DMS153 treated with DMSO at 0.1 percent for 48 hours (cell line): Measurements from ENCODE around the gene CHPF.

Experiments used
- DNase-seq: peaks from one replicate; lab custom pipeline; 2025; ENCODE audit not compliant: unreplicated experiment; lab: John Stamatoyannopoulos, UW

CHPF gene

GRCh38 chr2:219567791-219568361, 24.3 kb upstream of the CHPF start:
- DNase-seq, result no peak

- DNase-seq, result no peak
Observed at GRCh38 chr2:219567131-219567530, 23.5 kb upstream of the CHPF start.

DNA sequence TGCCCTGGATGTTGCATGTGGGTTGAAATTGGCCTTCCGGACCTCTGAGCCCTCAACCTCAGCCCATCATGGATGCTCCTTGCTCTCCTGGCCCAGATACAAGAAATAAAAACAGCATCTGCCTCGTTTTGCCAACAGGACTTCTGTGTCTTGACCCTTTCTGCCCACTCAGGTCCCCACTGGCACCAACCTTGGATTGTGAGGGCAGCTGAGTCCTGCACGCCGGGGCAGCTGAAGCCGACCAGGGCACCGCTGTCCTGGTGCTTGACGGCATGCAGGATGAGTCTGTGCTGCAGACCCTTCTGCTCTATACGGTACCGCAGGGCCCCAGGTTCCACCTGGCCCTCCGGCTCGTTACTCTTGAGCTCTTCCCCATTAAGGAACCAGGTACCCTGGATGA, 23.0 kb upstream of the CHPF start:
- DNase-seq, result no peak

DNA sequence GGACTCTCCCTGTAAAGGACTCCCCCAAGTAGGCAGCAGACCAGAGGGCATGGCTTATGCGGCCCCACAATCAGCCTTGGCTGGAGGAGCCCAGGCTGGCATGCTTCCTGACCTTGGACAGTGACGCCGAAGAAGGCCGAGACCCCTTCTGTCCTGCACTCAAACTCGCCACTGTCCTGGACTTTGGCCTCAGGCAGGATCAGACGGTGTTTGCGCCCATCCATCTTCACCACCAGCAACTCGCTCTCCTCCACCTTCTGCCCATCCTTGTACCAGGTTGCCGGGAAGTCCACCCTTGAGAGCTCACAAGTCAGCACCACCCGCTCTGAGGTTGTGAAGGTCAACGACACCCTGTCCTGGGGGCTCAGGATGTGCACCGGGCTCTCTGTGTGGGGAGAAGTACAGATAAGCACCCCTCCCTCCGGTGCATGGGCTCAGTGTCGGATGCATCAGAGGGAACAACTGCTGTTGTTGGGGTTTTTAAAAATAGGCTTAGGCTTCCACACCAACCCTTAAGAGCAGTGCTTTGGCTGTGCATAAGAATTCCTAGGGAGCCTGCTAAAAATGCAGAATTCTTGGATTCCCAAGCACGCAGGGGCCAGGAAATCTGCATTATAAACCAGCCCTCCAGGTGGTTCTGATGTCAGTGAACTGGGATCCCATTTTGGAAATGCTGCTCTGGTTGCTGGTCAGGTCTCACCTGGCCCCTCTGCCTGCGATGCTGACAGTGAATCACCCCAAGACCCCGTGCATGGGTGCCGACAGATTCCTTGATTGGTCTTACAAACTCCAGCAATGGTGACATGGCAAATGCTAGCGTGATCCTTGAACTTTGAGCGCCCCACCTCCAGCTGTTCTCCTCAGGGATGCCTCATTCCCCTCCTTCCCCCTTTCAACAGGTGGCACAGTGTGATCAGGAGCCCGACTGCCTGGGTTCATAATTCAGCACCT, 21.8 kb upstream of the CHPF start:
- no peak for DNase-seq

DNA sequence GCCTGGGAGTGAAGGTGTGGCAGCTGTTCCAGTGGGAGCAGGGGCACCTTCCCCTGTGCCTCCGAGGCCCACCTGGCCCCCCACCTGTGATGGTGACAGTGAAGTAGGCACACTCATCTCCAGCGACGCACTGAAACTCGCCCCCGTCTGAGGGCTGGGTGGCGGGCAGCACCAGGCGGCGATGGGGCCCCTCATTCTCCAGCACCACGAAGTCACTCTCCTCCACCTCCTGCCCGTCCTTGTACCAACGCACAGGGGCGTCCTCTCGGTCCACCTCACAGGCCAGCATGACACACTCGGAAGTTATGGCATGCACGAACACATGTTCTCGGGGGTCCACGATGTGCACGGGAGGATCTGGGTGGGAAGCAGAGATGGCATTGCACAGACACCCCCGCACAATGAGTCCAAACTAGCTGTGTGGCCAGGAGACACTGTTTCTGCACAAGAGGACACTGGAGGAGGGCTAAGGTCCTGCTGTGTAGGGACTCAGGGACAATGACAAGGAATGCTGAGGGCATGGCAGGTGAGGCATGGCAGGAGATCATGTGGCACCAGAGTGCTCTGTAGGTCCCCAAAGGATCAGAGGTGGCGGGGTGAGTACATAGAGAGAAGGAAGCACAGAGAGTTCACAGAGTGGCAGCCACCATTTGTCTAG, 19.8 kb upstream of the CHPF start:
- DNase-seq, result no peak

DNA sequence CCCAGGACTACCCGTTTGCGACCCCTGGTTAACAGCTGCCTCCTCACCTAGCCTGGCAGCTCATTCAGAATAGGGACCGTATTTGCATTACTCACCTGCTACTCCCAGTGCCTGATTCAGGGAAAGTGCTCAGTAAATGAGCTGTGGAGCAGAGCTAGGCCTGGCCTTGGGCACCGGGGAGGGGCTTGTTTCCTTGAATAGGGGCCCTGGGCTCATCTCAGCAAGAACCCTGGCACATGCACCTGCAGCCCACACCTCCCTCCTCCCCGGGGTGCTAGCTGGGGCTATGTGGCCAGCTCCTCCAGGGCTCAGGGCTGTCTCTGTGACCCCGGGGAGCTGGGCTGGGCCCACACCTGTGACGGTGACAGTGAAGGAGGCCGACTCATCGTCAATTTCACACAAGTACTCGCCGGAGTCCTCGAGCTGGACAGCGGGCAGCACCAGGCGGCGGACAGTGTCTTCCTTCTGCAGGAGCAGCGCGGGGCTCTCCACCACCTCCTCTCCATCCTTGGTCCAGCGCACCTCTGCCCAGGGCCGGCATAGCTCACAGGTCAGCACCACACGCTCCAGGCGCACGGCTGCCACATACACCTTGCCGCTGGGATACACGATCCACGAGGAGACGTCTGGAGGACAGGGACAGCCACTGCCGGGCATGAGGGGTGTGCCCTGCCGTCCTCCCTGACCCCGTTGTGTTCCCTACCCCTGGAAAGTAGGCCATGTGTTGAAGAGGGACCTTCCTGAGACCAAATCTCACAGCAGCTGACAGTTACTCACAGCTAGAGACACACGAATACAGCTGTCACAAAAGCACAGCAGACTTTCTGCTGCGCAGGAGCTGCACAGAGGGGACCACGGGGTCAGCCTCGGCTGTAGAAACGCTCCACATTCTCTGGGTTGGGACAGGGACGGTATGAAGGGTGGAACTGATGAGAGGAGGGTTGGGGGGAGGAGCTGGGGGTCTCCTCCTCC, 18.7 kb upstream of the CHPF start:
- DNase-seq, result no peak

DNA sequence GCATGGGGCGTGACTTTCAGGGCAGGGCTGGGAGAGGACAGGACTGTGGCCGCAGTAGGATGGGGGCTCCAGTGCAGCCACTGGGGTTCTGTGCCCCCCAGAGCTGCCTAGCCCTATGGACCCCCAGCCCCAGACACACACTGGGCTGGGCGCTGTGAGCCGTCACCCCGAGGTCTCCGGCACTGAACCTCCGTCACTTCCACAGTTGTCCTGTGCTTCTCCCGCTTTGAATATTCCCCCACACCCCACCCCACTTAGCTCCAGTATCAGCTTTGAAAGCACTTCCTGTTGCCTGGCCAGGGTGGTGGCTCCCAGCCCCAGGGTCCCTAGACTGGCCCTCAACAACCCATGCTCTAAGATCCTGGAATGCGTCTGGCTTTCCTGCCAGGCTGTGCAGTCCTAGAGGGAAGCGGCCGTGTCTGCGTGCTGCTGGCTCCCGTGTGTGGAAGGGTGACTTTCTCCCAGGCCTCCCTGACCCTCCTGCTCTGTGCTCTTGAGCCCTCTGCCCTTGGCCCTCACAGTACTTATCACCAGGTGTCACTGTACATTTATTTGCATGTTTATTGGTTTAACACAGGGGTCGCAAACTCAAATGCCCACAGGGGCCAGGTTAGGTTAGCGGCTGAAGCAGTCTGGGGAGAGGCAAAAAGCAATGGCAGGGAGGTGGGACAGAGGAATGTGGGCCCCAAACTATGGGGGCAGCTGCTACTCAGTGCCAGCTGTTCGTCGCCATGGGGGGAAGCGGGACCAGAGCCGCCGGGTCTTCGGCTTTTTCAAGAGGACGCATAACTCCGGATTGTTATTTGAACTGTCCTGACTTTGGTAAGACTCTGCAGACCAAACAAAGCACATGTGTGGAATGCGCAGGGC, 17.8 kb upstream of the CHPF start:
- no peak for DNase-seq

DNA sequence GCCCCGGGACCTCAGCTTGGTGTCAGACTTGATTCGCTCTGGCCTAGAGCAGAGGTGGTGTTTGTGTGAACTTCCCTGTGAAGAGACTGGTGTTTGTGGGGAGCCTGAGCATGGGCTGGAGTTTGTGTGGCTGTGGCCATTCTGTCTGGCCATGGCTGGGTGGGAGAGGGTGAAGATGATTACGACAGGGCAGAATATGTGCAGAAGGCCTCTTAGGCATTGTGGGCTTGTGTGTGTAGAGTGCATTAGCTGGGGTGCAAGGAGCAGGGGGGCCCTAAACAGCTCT, 17.2 kb upstream of the CHPF start:
- DNase-seq, result no peak

- DNase-seq, result no peak
Observed at GRCh38 chr2:219560037-219560892, 16.7 kb upstream of the CHPF start.

- no peak for DNase-seq
Observed at GRCh38 chr2:219559156-219559915, 15.7 kb upstream of the CHPF start.

- no peak for DNase-seq
Observed at GRCh38 chr2:219557791-219558785, 14.5 kb upstream of the CHPF start.

DNA sequence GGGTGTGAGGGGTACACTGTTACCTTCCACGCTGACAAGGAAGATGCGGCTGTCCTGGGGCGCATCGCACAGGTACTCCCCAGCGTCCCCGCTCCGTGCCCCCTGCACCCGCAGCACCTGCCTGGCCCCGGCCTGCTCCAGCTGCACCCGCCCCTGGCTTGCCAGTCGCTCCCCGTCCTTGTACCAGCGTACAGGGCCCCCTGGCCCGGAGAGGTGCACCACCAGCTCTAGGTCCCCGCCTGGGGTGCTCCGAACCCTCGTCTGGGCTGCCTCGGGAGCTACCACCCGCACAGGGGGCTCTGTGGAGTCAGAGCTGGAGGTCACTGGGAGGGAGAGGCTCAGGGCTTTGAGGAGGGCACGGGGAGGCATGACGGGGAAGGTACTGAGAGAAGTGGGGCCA, 13.7 kb upstream of the CHPF start:
- DNase-seq, result no peak

DNA sequence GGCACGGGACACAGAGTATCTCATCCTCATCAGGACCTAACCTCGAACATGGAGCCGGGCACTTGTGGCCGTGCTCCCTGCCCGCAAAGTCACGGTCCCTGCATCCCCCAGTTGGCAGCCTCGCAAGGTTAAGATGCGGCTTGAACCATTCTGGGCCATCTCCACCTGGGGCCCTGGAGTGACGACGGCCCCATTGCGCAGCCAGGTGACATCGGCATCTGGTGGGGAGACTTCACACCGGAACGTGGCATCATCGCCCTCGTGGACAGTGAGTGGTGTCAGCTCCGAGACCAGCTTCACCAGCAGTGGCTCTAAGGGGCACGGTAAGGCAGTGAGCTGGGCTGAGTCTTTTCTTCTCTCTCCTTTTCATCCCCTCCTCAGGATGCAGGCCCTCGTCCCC, 12.8 kb upstream of the CHPF start:
- no peak for DNase-seq

- no peak for DNase-seq
Observed at GRCh38 chr2:219555956-219556355, 12.3 kb upstream of the CHPF start.

GRCh38 chr2:219554350-219554749, 10.7 kb upstream of the CHPF start:
- no peak for DNase-seq

- no peak for DNase-seq
Observed at GRCh38 chr2:219553463-219553963, 9.9 kb upstream of the CHPF start.

GRCh38 chr2:219553168-219553417, 9.5 kb upstream of the CHPF start:
- DNase-seq, result no peak
